NK-92 treated with Interleukin-12 subunit alpha and Interleukin-12 subunit beta, amount 100 ng/mL, for 24 hours (cell line): ENCODE measurements around the gene ADGRV1.
"Not testable (repeated sequence)": the region's sequence is repeated elsewhere in the genome, so short reads cannot be mapped to it uniquely, and the experiment has no call there.

Experiments
- DNase-seq: peaks from one replicate; lab custom pipeline; 2025; lab: John Stamatoyannopoulos, UW

The ADGRV1 gene

DNA sequence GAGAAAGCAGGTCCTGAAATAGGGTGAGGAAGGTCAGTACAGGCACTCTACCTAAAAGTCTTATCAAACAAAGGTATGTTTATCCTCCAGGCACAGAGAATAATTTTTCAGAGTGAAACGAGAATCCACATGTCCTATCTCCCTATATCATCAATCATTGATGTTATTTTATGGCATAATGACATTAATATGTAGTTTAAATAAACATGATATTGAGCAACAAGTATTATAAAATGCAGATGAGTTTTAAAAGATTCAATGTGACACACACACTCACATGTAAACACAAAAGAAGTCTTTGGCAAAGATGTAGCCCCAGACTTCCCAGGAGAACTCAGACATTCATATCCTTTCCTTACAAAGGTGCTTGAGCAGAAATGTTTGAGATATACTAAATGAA lies 389.1 kb downstream of the ADGRV1 start:
- DNase-seq: no peak

DNA sequence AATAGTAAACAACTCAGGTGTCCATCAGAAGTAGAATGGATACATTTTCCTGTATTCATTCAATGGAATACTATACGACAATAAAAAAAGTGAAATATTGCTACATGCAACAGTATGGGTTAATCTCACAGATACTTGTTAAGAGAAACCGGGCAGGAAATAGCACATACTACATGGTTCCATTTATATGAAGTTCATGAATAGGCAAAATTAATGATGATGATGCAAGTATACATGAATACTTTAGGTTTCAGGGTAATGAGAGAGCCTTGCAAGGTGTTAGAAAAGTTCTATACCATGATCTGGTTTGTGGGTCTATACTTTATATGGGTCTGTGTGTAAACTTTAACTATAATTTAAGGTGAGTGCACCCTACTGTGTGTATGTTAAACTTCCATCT lies 390.4 kb downstream of the ADGRV1 start:
- DNase-seq: no peak

DNA sequence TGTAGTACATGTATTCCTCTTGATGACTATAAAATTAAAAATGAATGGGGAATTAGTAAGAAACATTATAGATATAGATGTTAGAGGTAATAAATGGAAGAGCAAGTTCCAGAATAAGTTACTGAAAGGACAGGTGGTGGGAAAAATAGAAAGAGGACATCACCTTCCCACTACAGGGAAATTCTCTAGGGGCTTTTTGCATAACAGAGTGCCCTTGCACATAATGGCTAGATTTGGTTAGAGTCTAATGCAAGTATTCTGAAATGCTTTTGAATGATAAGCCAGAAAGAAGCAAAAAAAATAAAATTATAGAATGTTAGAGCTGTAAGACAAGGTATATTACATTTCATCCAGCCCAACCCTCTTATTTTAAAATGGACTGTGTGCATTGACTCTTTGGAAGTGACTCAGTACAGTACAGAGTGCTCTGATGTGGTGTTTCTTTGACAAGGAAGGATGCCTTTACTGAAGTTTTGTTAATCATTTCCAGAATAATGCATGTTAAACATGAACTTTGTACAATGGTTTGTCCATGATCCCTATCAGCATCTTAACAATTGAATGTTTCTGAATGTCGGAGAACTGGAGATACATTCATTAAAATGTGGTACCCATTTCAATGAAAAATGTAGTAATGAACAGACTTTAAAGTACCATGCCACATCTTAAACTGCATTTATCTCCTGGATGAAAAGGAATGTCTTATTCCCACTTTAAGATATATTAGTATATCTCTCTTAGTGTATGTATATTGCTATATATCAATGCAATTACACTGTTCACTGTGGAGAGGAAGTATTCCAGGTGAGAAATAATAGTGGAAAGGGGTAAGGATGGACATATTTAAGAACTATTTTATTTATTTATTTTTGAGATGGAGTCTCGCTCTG lies 391.1 kb downstream of the ADGRV1 start:
- DNase-seq: no peak

DNA sequence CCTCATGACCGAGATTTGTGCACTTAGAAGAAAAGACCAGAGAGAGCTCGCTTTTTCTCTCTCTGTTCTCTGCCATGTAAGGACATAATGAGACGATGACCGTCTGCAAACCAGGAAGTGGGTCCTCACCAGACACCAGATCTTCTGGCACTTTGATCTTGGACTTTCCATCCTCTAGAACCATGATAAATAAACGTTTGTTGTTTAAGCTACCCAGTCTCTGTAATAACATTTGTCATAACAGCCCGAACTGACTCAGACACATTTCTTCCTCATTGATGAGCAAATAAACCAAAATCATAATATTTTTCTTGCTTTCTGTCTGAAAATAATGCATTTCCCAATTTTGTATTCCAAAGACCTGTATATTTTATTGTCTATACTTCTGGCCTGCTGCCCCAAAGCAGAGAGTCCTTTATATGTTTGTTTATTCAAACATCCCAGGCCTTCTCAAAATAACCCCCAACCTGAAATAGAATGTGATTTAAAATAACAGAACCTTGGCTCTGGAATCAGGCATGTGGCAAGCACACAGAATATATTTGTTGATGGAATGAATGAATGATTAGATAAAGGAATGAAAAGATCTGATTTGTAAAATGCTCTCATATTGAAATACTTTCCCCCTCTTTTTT lies 396.5 kb downstream of the ADGRV1 start:
- no peak for DNase-seq

DNA sequence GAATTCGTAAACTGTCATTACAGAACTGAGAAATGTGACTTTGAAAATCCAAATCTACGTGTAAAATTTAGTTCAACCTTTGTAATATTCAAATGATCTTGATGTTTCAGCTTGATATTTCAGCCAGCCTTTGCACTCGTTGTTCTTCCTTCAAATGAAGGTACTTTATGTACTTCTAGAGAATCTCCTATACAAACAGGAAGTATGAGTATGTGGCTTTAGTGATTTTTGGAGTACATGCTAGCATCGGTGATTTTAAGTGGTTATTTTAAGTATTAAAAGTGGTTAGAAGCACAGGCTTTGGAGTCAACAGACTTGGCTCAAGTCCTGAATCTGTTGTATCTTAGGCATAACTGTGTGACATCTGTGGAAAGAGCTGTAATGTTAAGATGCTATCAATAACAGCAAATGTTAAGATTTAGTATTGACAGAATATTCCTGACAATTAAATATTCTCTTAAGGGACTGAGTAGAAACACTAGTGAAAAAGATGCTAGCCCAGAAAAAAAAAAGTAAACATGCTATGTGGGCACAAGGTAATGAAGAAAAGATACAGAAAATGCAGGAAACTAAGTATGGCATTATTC lies 398.0 kb downstream of the ADGRV1 start:
- no peak for DNase-seq

DNA sequence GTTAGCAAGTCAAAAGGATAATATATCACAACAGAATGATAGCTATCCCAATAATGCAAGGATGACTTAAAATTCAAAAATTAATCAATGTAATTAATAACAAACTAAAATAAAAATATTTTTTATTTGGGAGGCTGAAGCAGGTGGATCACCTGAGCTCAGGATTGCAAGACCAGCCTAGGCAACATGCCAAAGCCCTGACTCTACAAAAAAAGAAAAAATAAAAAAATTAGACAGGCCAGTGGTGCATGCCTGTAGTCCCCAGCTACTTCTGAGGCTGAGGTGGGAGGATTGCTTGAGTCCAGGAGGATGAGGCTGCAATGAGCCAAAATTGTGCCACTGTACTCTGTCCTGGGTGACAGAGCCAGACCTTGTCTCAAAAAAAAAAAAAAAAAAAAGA lies 399.3 kb downstream of the ADGRV1 start:
- DNase-seq: no peak

DNA sequence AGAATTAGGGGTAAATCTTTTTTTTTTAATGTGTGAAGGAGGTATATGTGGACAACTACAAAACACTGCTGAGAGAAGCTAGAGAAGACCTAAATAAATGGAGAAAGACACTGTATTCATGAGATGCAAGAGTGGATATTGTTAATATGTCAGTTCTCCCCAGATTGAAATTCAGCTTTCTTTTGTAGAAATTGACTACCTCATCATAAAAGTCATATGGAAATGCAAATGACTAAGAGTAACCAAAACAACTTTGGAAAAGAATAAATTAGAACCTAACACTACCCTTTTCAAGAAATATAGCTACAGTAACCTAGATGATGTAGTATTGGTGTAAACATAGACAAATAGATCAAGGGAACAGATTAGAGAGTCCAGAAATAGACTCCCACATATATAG lies 400.7 kb downstream of the ADGRV1 start:
- no peak for DNase-seq

DNA sequence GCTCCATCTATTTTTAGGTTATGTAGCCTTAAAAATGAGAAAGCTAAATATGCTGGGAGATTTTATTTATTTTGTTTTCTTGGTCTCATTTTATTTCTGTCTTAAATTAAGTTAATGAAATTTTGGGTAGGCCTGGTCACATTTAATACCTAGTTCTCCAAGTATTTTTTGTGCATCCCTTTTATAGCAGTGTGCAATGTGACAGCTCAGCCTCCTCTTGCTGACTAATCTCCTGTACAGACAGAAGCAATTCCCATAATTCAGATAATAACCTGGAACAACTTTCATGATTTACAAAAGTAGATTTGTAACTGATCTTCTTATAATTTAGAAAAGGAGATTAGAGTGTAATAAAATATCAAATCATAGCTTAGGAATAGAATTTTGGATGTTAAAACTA lies 403.9 kb downstream of the ADGRV1 start:
- DNase-seq: no peak

DNA sequence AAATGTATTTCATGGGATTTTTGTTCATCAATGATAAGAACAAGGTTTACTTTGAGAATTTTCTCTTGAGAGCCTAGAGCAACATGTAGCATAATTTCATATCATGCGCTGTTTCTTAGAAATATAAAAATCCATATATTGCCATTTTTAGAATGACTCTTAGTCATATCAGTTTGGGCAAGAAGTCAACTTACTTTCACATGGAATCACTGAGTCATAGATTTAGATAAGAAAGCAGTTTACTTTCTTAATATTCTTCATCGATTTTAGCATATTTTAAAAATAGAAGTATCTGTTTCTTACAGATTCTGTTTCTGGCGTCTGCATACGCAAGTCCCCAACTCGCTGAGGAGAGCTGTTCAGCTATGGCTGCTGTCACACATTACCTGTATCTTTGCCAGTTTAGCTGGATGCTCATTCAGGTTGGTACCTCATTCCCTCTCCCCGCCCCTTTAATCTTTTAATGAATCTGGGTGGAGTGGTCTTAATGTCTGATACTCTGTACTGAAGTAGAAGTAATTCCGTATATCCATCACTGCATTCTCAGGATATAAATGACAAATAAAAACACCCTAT lies 406.6 kb downstream of the ADGRV1 start:
- DNase-seq: no peak

DNA sequence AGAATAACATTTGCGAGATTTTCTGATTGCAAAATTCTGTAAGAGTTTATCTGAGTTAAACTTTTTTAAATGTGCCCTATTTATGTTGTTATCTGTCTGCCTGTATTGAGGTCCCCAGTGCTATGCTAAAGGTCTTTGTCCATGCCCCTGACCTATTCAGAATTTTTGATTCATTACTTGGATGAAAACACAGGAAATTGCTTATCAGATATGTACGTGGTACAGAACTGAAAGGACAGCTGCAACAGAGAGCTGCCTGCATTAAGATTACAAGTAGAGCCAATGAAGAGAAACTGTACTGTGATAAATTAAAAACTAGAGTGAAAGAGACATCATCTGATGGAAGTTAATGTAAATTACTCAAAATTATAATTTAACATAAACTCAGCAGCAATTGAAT lies 408.8 kb downstream of the ADGRV1 start:
- no peak for DNase-seq

DNA sequence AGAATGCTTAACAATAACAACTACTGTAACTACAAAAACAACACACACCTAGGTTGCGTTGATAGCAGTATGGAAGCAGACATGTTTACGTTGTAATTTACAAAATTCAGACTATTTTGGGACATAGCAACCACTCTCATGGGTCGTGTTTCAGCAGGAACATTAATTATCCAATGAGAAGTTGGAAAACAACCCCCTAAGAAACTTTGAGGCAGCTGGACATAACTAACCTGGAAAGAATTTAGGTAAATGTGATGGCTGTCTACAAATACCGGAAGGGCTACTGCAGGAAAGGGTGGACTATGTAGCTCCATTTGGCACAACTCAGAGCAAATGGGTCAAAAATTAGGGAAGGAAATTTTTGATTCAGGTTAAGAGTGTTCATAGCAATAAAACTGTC lies 409.3 kb downstream of the ADGRV1 start:
- DNase-seq: no peak

DNA sequence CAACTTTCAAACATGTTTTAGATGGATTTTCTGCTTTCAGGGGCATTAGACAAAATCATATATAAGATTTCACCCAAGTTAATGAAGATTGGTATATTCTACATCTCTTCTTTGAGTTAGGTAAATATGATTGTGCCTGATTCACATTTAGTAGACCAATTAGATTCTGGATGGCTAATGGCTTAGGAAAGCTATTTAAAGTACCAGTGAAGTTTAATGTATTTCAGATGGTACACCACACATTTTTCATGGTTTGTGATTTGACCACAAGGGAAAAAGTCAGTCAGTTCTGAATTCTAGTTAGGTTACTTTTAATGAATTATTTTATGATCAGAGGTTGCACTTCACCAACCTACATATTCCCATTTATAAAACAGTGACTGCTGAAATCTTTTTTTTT lies 409.7 kb downstream of the ADGRV1 start:
- no peak for DNase-seq

DNA sequence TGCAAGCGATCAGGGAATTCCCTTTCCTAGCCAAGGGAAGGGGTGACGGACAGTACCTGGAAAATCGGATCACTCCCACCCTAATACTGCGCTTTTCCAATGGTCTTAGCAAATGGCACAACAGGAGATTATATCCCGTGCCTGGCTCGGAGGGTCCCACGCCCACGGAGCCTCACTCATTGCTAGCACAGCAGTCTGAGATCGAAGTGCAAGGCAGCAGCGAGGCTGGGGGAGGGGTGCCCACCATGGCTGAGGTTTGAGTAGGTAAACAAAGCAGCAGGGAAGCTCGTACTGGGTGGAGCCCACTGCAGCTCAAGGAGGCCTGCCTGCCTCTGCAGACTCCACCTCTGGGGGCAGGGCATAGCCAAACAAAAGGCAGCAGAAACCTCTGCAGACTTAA lies 411.3 kb downstream of the ADGRV1 start:
- not testable (repeated sequence) for DNase-seq

DNA sequence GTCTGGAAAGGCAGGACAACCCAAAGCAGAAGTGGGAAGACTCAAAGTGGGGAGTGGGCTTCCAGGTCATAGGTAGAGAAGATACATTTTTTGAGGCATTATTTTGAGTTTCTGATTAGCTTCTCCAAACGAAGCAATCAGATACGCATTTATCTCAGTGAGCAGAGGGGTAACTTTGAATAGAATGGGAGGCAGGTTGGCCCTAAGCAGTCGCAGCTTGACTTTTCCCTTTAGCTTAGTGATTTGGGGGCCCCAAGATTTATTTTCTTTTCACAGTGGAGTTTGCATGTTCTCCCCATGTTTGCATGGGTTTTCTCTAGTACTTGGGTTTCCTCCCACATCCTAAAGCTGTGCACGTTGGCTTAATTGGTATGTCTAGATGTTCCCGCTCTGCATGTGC lies 422.6 kb downstream of the ADGRV1 start:
- DNase-seq: no peak

DNA sequence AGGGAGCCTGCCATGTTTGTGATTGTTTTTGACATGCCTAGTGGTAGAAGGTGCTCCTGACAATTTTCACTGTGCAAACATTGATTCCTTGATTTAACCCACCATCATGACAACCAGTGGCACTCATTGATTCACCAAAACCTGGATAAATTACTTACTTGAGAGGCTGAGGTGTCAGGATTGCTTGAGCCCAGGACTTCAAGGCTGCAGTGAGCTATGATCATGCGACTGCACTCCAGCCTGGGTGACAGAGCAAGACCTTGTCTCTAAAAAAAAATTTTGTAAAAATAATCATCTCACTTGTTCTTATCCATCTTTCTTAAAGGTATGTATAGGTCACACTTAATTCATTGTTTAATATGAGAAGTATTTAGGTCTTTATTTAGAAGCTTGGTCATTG lies 423.2 kb downstream of the ADGRV1 start:
- no peak for DNase-seq

DNA sequence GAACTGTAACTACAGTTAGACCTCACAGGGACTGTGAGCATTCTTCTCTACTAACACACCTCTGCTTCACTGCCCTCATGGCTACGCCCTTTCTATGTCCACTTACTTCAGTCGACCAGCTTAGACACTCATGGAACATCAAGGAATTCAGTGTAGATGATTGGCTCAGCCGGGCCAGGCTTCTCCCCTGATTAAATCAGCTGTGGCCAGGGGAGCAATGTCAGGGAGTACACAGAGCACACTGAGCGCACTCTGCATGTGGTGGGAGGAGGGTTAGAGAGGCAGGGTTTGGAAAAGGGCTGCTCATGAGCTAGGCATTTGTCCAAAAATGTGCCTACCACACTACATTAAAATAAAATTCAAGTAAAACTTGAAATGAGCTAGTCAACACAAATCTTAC lies 424.0 kb downstream of the ADGRV1 start:
- no peak for DNase-seq

DNA sequence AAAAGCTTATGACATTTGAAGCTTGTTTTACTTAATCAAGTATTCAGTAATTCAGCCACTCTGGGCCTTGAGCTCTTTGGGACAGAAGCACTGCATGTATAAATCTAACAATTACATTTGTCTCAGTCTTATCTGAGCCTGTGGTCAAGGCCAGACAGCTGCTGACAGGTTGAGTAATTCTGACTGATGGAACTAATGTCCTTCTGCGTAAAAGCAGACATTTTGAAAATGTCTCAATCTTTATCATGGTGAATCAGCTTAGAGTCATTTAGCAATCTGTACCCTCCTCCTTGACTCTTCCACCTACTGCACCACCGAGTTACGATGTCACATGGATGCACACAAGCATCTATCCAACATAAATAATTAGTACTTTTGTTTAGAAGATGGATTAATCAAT lies 424.6 kb downstream of the ADGRV1 start:
- no peak for DNase-seq

DNA sequence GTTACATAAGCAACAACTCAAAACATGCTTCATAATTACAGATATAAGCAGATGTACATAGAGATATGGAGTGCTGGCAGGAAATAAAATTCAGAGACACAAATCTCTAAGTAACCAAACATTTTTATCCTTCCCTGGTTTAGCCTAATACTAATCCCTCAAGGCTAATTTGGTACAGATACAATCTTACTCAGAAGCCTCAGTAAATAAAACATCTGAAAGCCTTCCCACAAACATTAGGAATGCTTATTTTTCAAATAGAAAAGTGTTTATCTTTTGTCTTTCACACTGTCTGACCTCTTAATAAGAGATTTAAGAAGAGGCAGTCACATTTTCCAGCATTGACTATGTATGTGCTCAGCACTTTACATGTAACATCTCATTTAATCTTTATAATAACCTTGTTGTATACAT lies 425.1 kb downstream of the ADGRV1 start:
- DNase-seq: no peak

DNA sequence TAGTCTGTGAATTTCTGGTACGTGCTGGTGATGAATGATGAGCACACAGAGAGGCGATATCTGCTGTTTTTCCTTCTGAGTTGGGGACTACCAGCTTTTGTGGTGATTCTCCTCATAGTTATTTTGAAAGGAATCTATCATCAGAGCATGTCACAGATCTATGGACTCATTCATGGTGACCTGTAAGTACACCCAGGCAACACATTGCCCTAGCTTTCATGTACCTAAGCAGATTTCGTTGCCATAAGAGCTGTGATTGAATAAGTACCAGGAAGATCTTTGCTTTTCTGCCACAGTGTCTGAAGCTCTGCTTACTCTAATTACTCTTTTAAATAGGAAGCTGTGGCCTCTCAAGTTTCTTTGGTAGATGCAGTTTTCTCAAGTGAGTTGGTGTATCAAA lies 426.7 kb downstream of the ADGRV1 start:
- no peak for DNase-seq

DNA sequence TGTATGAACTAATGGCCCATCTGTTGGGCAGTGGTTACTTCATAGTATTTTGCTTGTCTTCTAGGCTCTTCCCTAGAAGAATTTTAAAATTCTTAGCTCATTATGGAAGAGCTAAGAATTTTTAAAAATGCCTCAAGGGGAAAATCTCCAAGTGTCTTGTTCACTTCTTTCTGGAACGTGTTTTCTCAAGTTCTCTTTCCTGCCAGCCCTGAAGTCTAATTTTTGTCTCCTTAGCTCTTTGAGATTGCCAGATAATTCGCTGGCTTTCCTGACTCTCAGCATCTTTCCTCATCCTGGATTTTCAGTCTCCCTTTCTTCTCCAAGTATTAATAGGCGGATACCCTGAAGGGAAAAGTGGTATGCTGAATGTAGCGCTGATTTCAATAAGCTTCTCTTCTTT lies 429.1 kb downstream of the ADGRV1 start:
- no peak for DNase-seq

DNA sequence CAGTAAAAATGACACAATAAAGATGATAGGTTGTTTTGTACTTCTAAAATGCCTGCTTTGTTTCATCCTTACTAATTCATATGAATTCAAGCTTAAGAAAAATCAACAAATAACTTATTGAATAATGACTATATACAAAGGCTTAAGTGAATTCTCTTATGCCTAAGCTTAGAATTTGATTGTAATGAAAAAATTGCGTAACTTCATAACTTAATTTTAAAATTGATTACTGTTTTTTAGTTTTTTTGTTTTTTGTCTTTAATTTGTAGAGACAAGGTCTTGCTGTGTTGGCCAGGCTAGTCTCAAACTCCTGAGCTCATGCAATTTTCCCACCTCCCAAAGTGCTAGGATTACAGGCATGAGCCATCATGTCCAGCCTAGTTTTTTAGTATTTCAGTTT lies 432.6 kb downstream of the ADGRV1 start:
- no peak for DNase-seq

DNA sequence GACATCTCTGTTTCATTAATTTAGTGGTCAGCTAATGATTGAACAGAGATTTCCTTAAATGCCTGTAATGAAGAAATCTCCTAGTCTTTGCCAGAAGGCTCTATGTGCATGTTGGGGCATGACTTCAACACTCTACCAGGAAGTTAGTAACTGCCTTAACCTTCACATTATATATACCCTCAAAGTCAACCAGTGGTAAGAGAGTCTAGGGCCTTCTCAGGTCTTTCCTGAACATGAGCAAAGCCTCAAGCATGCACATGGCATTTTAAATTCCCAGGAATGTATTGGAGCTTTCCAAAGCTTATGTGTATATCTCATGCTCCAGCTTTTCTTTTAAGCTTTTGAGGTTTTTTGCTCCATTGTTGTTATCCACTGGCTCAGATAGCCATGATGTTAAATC lies 436.2 kb downstream of the ADGRV1 start:
- no peak for DNase-seq

DNA sequence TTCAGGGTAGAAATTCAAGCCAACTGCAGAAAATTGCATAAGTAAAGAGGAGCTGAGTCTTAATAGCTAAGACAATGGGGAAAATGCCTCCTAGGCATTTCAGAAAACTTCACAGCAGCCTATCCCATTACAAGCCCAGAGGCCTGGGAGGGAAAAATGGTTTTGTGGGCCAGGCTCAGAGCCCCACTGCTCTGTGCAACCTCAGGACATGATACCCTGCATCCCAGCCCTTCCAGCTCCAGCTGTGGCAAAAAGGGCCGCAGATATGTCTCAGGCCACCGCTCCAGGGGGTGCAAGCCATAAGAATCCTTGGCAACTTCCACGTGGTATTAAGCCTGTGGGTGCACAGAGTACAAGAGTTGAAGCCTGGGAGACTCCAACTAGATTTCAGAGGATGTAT lies 437.5 kb downstream of the ADGRV1 start:
- no peak for DNase-seq
